ENCODE measurements around the gene TOMM34. TPM values are rescaled to one million over a fixed set of nuclear protein-coding genes. Genes with fewer than 3 reads are reported as not detected.

Gene TOMM34
- total RNA-seq, 2 donors from 2014 or later = 9.1 to 9.2 TPM

- DNase-seq (no peak), ATAC-seq (no peak)
- H3K9me3 ChIP-seq (ENCODE audit: control insufficient read depth, low read length, poor library complexity, severe bottlenecking) = no peaks in the 10 kb centered on the region
- H3K4me3 Mint-ChIP-seq = no peak overlapping the region
- H3K27me3 Mint-ChIP-seq = no peaks in the 10 kb centered on the region
- H3K36me3 Mint-ChIP-seq (ENCODE audit: low read depth) = peaks cover 19% of the 10 kb centered on the region
- peaks cover 12% of the 10 kb centered on the region for H3K4me1 Mint-ChIP-seq
- H3K27ac Mint-ChIP-seq = peak overlapping the region; percentile 90
Observed at GRCh38 chr20:44941120-44941691, 19.0 kb downstream of the TOMM34 start.

GRCh38 chr20:44938637-44939036 lies 21.6 kb downstream of the TOMM34 start:
- H3K27ac Mint-ChIP-seq = no peak overlapping the region
- no peak for ATAC-seq
- no peaks in the 10 kb centered on the region for H3K9me3 ChIP-seq (ENCODE audit: control insufficient read depth, low read length, poor library complexity, severe bottlenecking)
- no peak for DNase-seq
- peaks cover 17% of the 10 kb centered on the region for H3K36me3 Mint-ChIP-seq (ENCODE audit: low read depth)
- H3K27me3 Mint-ChIP-seq = no peaks in the 10 kb centered on the region
- peaks cover 14% of the 10 kb centered on the region for H3K4me1 Mint-ChIP-seq
- no peak overlapping the region for H3K4me3 Mint-ChIP-seq

DNA sequence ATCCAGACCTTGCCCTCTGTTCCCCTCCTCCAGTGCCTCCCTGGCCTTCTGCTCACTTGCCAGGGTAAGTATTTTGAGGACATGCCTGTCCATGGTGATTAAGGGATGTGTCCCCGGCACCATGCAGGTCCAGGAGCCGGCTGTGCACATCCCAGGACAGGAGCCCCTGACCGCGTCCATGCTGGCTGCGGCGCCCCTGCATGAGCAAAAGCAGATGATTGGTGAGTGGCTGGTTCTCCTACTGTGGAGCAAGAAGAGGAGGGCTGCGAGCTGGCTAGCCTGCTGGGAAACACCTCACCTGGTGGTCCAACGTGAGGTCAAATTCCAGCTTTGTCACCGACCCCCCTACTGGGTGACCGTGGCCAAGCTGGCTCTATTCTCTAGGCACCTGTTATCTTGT lies 23.7 kb downstream of the TOMM34 start:
- H3K27ac Mint-ChIP-seq = no peak overlapping the region
- peaks cover 10% of the 10 kb centered on the region for H3K4me1 Mint-ChIP-seq
- no peak overlapping the region for H3K4me3 Mint-ChIP-seq
- no peak for DNase-seq
- peaks cover 12% of the 10 kb centered on the region for H3K36me3 Mint-ChIP-seq (ENCODE audit: low read depth)
- H3K9me3 ChIP-seq (ENCODE audit: control insufficient read depth, low read length, poor library complexity, severe bottlenecking) = no peaks in the 10 kb centered on the region
- ATAC-seq = no peak
- no peaks in the 10 kb centered on the region for H3K27me3 Mint-ChIP-seq

GRCh38 chr20:44932916-44933315 lies 27.3 kb downstream of the TOMM34 start:
- Mint-ChIP-seq H3K36me3 (ENCODE audit: low read depth) (peaks cover 4% of the 10 kb centered on the region), H3K4me1 (peaks cover 3% of the 10 kb centered on the region), H3K27me3 (no peaks in the 10 kb centered on the region), H3K27ac (no peak overlapping the region), H3K4me3 (no peak overlapping the region)
- no peak for DNase-seq
- H3K9me3 ChIP-seq (ENCODE audit: control insufficient read depth, low read length, poor library complexity, severe bottlenecking) = no peaks in the 10 kb centered on the region
- no peak for ATAC-seq

GRCh38 chr20:44931911-44932310 lies 28.3 kb downstream of the TOMM34 start:
- Mint-ChIP-seq H3K27ac (no peak overlapping the region), H3K4me1 (peaks cover 3% of the 10 kb centered on the region), H3K27me3 (no peaks in the 10 kb centered on the region), H3K4me3 (no peak overlapping the region), H3K36me3 (ENCODE audit: low read depth) (peaks cover 4% of the 10 kb centered on the region)
- no peak for ATAC-seq
- H3K9me3 ChIP-seq (ENCODE audit: control insufficient read depth, low read length, poor library complexity, severe bottlenecking) = no peaks in the 10 kb centered on the region
- DNase-seq = no peak

DNA sequence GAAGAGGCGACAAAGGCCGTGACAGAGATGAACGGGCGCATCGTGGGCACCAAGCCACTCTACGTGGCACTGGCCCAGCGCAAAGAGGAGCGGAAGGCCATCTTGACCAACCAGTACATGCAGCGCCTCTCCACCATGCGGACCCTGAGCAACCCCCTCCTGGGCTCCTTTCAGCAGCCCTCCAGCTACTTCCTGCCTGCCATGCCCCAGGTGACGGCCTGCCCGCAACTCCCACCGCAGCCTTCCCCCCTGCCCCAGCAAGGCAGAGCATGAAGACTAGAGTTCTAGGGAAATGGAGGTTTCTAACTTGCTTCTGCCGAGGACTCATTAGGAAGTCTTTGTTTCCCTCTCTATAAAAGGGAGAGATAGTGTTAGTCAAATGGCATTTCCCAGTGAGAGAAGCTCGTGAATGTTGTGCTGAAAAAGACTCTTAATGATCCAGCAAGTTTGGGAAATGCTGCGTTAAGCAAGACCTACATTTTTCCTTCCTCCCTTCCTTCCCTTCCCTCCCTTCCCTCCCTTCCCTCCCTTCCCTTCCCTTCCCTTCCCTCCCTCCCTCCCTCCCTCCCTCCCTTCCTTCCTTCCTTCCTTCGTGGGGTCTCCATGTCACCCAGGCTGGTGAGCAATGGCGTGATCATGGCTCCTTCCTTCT lies 29.6 kb downstream of the TOMM34 start:
- no peaks in the 10 kb centered on the region for H3K9me3 ChIP-seq (ENCODE audit: control insufficient read depth, low read length, poor library complexity, severe bottlenecking)
- peaks cover 2% of the 10 kb centered on the region for H3K36me3 Mint-ChIP-seq (ENCODE audit: low read depth)
- DNase-seq (no peak), ATAC-seq (no peak)
- no peak overlapping the region for H3K27ac Mint-ChIP-seq
- no peaks in the 10 kb centered on the region for H3K27me3 Mint-ChIP-seq
- peaks cover 3% of the 10 kb centered on the region for H3K4me1 Mint-ChIP-seq
- H3K4me3 Mint-ChIP-seq = no peak overlapping the region

DNA sequence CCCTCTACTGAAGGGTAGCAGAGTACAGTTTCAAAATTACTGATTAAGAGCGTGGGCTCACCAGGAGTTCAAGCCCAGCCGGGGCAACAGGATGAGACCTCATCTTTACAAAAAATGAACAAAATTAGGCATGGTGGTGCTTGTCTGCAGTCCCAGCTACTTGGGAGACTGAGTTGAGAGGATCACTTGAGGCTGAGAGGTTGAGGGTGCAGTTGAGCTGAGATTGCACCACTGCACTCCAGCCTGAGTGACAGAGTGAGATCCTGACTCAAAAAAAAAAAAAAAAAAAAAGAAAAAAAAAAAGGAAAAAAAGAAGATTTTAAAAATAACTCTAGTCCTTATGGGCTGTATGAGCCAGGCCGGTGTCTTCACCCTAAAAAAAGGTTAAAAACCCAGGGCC lies 31.6 kb downstream of the TOMM34 start:
- no peak overlapping the region for H3K4me3 Mint-ChIP-seq
- peaks cover 6% of the 10 kb centered on the region for H3K36me3 Mint-ChIP-seq (ENCODE audit: low read depth)
- no peaks in the 10 kb centered on the region for H3K27me3 Mint-ChIP-seq
- H3K4me1 Mint-ChIP-seq = no peaks in the 10 kb centered on the region
- no peaks in the 10 kb centered on the region for H3K9me3 ChIP-seq (ENCODE audit: control insufficient read depth, low read length, poor library complexity, severe bottlenecking)
- no peak for DNase-seq
- no peak for ATAC-seq
- H3K27ac Mint-ChIP-seq = no peak overlapping the region

DNA sequence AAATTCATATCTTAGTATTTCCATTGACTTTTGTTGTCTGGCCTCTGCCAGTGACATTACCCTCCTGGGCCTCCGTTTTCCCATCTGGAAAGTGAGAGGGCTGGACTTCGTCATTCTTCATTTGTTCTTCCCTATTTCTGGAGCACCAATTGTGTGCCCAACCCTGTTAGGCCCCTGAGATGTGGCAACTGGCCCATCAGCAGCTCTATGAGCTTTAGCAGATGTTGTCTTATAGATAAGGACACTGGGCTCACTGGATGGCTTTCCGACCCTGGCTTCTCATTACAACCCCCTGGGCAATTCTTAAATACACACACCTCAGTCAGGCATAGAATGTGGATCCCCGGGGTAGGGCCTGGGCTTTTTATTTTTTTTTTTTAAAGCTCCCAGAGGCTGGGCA lies 35.7 kb downstream of the TOMM34 start:
- DNase-seq = no peak

GRCh38 chr20:44921447-44921846 lies 38.8 kb downstream of the TOMM34 start:
- peaks cover 2% of the 10 kb centered on the region for H3K4me1 Mint-ChIP-seq
- H3K27me3 Mint-ChIP-seq = no peaks in the 10 kb centered on the region
- no peaks in the 10 kb centered on the region for H3K9me3 ChIP-seq (ENCODE audit: control insufficient read depth, low read length, poor library complexity, severe bottlenecking)
- H3K36me3 Mint-ChIP-seq (ENCODE audit: low read depth) = peaks cover 4% of the 10 kb centered on the region
- H3K4me3 Mint-ChIP-seq = no peak overlapping the region
- no peak overlapping the region for H3K27ac Mint-ChIP-seq
- no peak for DNase-seq
- ATAC-seq = no peak

More for the DNA sequence above, 35.7 kb downstream of the TOMM34 start:
- Mint-ChIP-seq H3K4me1 (no peaks in the 10 kb centered on the region), H3K36me3 (ENCODE audit: low read depth) (peaks cover 4% of the 10 kb centered on the region), H3K27ac (no peak overlapping the region), H3K27me3 (no peaks in the 10 kb centered on the region), H3K4me3 (no peak overlapping the region)
- ATAC-seq = no peak
- no peaks in the 10 kb centered on the region for H3K9me3 ChIP-seq (ENCODE audit: control insufficient read depth, low read length, poor library complexity, severe bottlenecking)

DNA sequence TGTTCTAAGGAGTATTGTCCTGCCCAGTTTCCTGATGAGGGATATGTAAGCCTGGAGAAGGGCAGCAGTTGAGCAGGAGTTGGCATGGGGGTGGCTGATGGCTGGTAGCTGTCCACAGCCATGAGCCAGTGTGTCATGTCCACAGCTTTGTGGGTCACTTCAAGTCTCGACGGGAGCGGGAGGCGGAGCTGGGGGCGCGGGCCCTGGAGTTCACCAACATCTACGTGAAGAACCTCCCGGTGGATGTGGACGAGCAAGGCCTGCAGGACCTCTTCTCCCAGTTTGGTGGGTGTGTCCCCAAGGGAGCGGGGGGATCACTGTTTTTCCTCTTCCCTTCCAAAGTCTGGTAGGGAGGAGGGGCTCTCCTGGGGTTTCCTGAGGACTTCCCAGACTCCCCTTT lies 41.4 kb downstream of the TOMM34 start:
- ATAC-seq = no peak

DNA sequence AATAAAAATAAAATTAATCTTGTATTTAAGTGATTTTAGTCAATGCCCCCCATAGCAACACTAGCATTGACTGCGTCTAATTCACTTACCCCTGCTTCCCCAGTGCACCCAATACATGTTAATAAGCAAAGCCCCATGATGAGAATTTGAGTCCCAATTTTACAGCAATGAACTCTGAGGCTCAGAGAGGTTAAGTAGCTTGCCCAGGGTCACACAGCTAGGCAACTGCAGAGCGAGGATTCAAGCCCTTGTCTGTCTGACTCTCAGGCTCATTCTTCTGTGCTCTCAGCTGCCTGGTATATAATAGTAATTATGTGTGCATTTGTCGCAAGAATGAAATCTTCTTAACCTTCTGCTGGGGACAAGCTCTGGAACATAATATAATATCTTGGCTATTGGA lies 41.9 kb downstream of the TOMM34 start:
- no peaks in the 10 kb centered on the region for H3K27me3 Mint-ChIP-seq
- no peaks in the 10 kb centered on the region for H3K9me3 ChIP-seq (ENCODE audit: control insufficient read depth, low read length, poor library complexity, severe bottlenecking)
- no peak overlapping the region for H3K4me3 Mint-ChIP-seq
- DNase-seq = no peak
- ATAC-seq = no peak
- H3K27ac Mint-ChIP-seq = peak overlapping the region; percentile 16
- peaks cover 7% of the 10 kb centered on the region for H3K4me1 Mint-ChIP-seq
- peaks cover 2% of the 10 kb centered on the region for H3K36me3 Mint-ChIP-seq (ENCODE audit: low read depth)

More for the DNA sequence above, 41.4 kb downstream of the TOMM34 start:
- no peaks in the 10 kb centered on the region for H3K9me3 ChIP-seq (ENCODE audit: control insufficient read depth, low read length, poor library complexity, severe bottlenecking)
- H3K36me3 Mint-ChIP-seq (ENCODE audit: low read depth) = peaks cover 2% of the 10 kb centered on the region
- H3K4me1 Mint-ChIP-seq = peaks cover 7% of the 10 kb centered on the region
- DNase-seq = no peak
- no peaks in the 10 kb centered on the region for H3K27me3 Mint-ChIP-seq
- no peak overlapping the region for H3K4me3 Mint-ChIP-seq
- H3K27ac Mint-ChIP-seq = peak overlapping the region; percentile 16

DNA sequence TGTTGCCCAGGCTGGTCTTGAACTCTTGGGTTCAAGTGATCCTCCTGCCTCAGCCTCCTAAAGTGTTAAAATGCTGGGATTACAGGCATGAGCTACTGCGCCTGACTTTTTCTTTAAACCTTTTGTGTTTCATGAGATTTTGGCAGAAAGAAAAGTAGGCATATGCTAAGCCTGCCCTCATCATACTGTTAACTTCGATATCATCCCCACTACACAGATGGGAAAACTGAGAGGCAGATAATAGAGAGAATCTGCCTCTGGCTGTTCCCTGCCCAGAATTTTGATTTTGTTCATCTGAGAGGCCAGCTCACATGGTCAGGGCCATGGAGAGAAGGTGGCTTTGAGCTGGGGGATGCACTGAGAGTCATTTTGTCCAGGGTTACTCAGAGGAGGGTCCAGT lies 42.8 kb downstream of the TOMM34 start:
- H3K27ac Mint-ChIP-seq = no peak overlapping the region
- no peak overlapping the region for H3K4me3 Mint-ChIP-seq
- no peaks in the 10 kb centered on the region for H3K9me3 ChIP-seq (ENCODE audit: control insufficient read depth, low read length, poor library complexity, severe bottlenecking)
- no peaks in the 10 kb centered on the region for H3K27me3 Mint-ChIP-seq
- H3K4me1 Mint-ChIP-seq = peaks cover 10% of the 10 kb centered on the region
- ATAC-seq (no peak), DNase-seq (no peak)
- peaks cover 2% of the 10 kb centered on the region for H3K36me3 Mint-ChIP-seq (ENCODE audit: low read depth)

- peak overlapping the region; percentile 47 for H3K27ac Mint-ChIP-seq
- no peak overlapping the region for H3K4me3 Mint-ChIP-seq
- ATAC-seq = no peak
- no peak for DNase-seq
- peaks cover 2% of the 10 kb centered on the region for H3K36me3 Mint-ChIP-seq (ENCODE audit: low read depth)
- no peaks in the 10 kb centered on the region for H3K9me3 ChIP-seq (ENCODE audit: control insufficient read depth, low read length, poor library complexity, severe bottlenecking)
- H3K4me1 Mint-ChIP-seq = peaks cover 10% of the 10 kb centered on the region
- no peaks in the 10 kb centered on the region for H3K27me3 Mint-ChIP-seq
Observed at GRCh38 chr20:44916586-44916985, 43.6 kb downstream of the TOMM34 start.

DNA sequence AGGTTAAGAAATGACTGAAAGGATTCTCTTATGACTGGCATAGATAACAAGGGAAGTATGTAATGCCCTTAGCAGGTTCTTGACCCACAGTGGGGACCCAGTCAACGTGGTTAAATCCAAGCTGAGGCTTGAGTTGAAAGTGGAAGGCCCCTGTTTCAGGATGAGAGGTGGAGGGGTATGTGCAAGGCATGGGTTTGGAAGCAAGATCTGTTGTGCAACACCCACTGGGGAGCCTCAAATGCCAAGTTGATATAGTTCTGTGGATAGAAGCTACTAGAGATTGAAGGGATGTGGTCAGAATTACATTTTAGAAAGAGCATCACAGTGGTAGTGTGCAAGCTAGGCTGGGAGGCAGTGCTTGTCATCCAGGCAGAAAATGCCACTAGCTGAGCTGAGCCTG lies 45.3 kb downstream of the TOMM34 start:
- no peak for DNase-seq
- H3K9me3 ChIP-seq (ENCODE audit: control insufficient read depth, low read length, poor library complexity, severe bottlenecking) = no peaks in the 10 kb centered on the region
- Mint-ChIP-seq H3K27ac (peak overlapping the region; percentile 80), H3K4me3 (no peak overlapping the region), H3K27me3 (no peaks in the 10 kb centered on the region), H3K36me3 (ENCODE audit: low read depth) (peaks cover 2% of the 10 kb centered on the region), H3K4me1 (peaks cover 15% of the 10 kb centered on the region)
- ATAC-seq = no peak

All from T-helper 17 cell (primary cell).